Measurements from ENCODE around the gene SATB1.

SATB1 gene

GRCh38 chr3:18431266-18431665, 6.1 kb upstream of the SATB1 start:
- no peak for DNase-seq (ENCODE audit: low read depth)

- no peak for DNase-seq (ENCODE audit: low read depth)
Measured at GRCh38 chr3:18428991-18429745, 4.0 kb upstream of the SATB1 start.

GRCh38 chr3:18428036-18428435, 2.9 kb upstream of the SATB1 start:
- DNase-seq (ENCODE audit: low read depth), result no peak

- DNase-seq (ENCODE audit: low read depth), result no peak
Measured at GRCh38 chr3:18426597-18427193, 1.6 kb upstream of the SATB1 start.

GRCh38 chr3:18425641-18426257, 610 bp upstream of the SATB1 start:
- DNase-seq (ENCODE audit: low read depth), result no peak

GRCh38 chr3:18424213-18424728, 868 bp downstream of the SATB1 start:
- no peak for DNase-seq (ENCODE audit: low read depth)

- DNase-seq (ENCODE audit: low read depth), result no peak
Measured at GRCh38 chr3:18423401-18424212, 1.5 kb downstream of the SATB1 start.

GRCh38 chr3:18422972-18423371, 2.2 kb downstream of the SATB1 start:
- DNase-seq (ENCODE audit: low read depth), result no peak

- no peak for DNase-seq (ENCODE audit: low read depth)
Measured at GRCh38 chr3:18420555-18420954, 4.6 kb downstream of the SATB1 start.

GRCh38 chr3:18419232-18419631, 5.9 kb downstream of the SATB1 start:
- no peak for DNase-seq (ENCODE audit: low read depth)

- DNase-seq (ENCODE audit: low read depth), result no peak
Measured at GRCh38 chr3:18417904-18418572, 7.1 kb downstream of the SATB1 start.

- no peak for DNase-seq (ENCODE audit: low read depth)
Measured at GRCh38 chr3:18416332-18416731, 8.8 kb downstream of the SATB1 start.

- no peak for DNase-seq (ENCODE audit: low read depth)
Measured at GRCh38 chr3:18415839-18416238, 9.3 kb downstream of the SATB1 start.

GRCh38 chr3:18415167-18415566, 10.0 kb downstream of the SATB1 start:
- no peak for DNase-seq (ENCODE audit: low read depth)

GRCh38 chr3:18412684-18413083, 12.5 kb downstream of the SATB1 start:
- no peak for DNase-seq (ENCODE audit: low read depth)

- DNase-seq (ENCODE audit: low read depth), result no peak
Measured at GRCh38 chr3:18411541-18411940, 13.6 kb downstream of the SATB1 start.

GRCh38 chr3:18410205-18410604, 14.9 kb downstream of the SATB1 start:
- no peak for DNase-seq (ENCODE audit: low read depth)

- no peak for DNase-seq (ENCODE audit: low read depth)
Measured at GRCh38 chr3:18409266-18409665, 15.9 kb downstream of the SATB1 start.

- no peak for DNase-seq (ENCODE audit: low read depth)
Measured at GRCh38 chr3:18405141-18405540, 20.0 kb downstream of the SATB1 start.

GRCh38 chr3:18403061-18403460, 22.1 kb downstream of the SATB1 start:
- no peak for DNase-seq (ENCODE audit: low read depth)

- DNase-seq (ENCODE audit: low read depth), result no peak
Measured at GRCh38 chr3:18402239-18402799, 22.8 kb downstream of the SATB1 start.
